Measurements from ENCODE around the gene ARHGAP42.

- TF ChIP-seq CTCF (IDR thresholded peaks at IDR 0.05) (no peak), POLR2A (IDR thresholded peaks at IDR 0.05) (no peak)
Measured at GRCh38 chr11:101009690-101010055, 322.6 kb downstream of the ARHGAP42 start.

All from adrenal gland (tissue), 5 donors.